ENCODE results near the gene OR4D2.
"Not testable (repeated sequence)": the region's sequence is repeated elsewhere in the genome, so short reads cannot be mapped to it uniquely, and the experiment has no call there.

Gene OR4D2

GRCh38 chr17:58166682-58167081, at the start of gene OR4D2:
OR4D2 (plus strand) TSS chr17:58166982; CDS start chr17:58169656, 2,674 bp downstream.
- DNase-seq = no peak

DNA sequence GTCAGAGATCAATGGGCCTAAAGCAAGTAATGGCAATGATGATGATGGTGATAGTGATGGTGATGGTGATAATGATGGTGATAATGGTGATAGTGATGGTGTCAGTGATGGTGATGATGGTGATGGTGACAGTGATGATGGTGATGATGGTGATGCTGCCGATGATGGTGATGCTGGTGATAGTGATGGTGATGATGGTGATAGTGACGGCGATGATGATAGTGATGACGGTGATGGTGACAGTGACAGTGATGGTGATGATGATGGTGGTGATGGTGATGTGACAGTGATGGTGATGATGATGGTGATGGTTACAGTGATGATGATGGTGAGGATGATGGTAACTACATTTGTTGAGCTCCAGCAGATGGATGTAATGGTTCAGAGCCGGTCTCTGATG, 49.4 kb upstream of the OR4D2 start:
- DNase-seq = no peak

- no peak for DNase-seq
These were observed 47.3 kb upstream of the OR4D2 start for GRCh38 chr17:58119491-58119890.

DNA sequence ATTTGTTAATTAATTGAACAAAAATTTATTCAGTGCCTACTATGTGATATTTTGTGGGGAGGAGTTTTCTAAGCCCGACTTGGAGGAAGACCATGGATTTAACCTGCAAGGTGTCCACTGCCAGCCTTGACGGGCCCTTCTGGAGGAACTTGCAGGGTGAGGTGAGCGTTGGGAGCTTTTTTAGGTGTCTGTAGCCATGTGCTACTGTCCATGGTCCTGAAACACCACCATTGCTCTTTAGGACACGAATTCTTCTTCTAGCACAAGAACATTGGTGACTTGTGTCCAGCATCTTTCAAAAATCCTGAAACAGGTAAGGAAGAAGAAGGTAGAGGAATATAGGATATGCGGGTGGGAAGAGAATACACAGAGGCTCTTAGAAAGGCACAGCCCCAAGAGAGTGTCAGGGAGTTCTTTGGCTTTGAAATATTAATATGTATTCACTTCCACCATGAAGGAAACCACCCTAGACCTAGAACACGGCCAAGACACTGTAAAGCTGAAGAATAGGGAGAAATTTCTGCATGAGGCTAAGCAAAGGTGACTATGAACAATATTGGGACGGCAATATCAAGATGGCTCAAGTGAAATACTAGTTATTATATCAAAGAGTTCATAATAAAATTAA, 46.5 kb upstream of the OR4D2 start:
- DNase-seq = no peak

DNA sequence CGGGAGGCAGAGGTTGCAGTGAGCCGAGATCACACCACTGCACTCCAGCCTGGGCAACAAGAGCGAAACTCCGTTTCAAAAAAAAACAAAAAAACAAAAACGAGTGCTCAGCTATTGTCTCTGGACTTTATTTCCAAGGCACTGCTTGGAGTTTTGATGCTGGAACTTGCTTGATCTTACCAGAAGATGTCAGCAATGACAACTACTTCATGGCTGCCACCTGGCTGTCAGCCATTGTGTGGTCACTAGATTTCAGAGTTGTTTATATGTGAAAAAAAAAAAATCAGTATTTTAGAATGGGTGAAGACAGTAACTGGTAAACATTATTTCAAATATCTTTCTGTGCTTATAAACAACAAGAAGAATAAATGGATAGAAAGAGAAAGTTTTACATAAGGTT, 44.9 kb upstream of the OR4D2 start:
- DNase-seq = no peak

- no peak for DNase-seq
These were observed 38.9 kb upstream of the OR4D2 start for GRCh38 chr17:58127846-58128245.

- not testable (repeated sequence) for DNase-seq
These were observed 34.1 kb upstream of the OR4D2 start for GRCh38 chr17:58132697-58133096.

DNA sequence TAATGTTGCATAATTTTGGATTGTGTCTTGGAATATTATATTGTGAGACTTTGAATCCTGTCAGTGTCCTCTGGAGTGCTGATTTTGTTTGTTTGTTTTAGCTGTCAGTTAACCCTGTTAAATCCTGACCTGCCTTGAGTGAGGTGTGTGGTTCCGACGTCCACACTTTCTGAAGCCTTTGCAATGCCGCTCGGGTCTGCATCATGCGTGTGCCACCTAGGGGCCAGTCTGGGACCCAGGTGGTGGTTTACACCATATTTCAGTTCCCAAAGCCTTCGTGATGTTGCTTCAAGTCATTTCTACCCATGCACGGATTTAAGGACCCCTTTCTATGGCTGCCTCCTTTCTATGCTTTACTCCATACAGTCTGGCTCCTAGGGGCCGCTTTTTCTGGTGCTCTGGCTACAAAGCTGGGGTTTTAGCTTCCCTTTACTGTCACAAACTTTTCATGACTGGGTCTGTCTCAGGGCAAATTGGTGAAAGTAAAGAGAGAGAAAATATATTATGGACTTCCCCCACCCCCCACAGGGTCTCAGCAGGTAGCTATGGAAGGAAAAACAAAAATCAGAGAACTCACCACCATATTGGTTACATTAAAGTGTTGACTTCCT, 30.0 kb upstream of the OR4D2 start:
- no peak for DNase-seq

DNA sequence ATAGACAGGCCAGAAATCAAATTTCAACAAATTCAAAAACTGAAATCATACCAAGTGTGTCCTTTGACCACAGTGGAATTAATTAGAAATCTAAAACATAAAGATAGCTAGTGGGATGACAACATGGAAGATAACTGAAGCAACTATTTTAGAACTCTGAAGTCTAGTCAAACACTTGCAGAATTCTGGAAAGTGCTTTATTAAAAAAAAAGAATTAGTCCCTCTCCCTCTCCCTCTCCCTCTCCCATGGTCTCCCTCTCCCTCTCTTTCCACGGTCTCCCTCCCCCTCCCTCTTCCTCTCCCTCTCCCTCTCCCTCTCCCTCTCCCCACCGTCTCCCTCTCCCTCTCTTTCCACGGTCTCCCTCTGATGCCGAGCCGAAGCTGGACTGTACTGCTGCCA, 25.3 kb upstream of the OR4D2 start:
- no peak for DNase-seq

GRCh38 chr17:58143335-58143734, 23.4 kb upstream of the OR4D2 start:
- not testable (repeated sequence) for DNase-seq

GRCh38 chr17:58144801-58145200, 22.0 kb upstream of the OR4D2 start:
- no peak for DNase-seq

DNA sequence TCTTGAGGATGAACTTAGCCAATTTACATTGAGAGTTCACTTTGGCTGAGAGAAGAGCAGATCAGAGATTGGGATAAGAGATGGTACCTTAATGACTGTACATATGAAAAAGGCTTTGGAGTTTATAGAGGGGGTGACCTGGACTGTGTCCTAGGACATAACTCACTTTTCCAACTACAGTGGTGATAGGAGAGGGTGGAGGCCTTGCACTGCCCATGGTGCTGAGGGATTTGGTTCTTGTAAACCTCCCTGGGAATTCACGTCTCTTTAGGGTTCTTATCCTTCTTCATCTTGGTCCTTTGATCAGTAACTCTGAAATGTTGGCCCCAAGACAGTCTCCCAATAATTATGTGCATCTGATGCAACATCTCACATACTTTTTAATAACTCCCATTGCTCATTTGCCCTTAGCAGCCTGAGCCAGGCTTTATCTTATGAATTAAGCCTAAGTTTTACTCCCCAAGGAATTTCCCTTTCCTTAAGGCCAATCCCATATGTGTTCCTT, 18.8 kb upstream of the OR4D2 start, which contains the start of gene OR4D1:
Gene OR4D1, plus strand, starts transcription at position 455 of the 505 bp plus-strand sequence. CDS start 6,770 bp downstream, outside the sequence.
- no peak for DNase-seq

GRCh38 chr17:58148609-58149008, 18.2 kb upstream of the OR4D2 start:
- DNase-seq = no peak

GRCh38 chr17:58150394-58150793, 16.4 kb upstream of the OR4D2 start:
- no peak for DNase-seq

- DNase-seq = no peak
These were observed 13.7 kb upstream of the OR4D2 start for GRCh38 chr17:58153046-58153445.

- no peak for DNase-seq
These were observed 13.1 kb upstream of the OR4D2 start for GRCh38 chr17:58153671-58154070.

DNA sequence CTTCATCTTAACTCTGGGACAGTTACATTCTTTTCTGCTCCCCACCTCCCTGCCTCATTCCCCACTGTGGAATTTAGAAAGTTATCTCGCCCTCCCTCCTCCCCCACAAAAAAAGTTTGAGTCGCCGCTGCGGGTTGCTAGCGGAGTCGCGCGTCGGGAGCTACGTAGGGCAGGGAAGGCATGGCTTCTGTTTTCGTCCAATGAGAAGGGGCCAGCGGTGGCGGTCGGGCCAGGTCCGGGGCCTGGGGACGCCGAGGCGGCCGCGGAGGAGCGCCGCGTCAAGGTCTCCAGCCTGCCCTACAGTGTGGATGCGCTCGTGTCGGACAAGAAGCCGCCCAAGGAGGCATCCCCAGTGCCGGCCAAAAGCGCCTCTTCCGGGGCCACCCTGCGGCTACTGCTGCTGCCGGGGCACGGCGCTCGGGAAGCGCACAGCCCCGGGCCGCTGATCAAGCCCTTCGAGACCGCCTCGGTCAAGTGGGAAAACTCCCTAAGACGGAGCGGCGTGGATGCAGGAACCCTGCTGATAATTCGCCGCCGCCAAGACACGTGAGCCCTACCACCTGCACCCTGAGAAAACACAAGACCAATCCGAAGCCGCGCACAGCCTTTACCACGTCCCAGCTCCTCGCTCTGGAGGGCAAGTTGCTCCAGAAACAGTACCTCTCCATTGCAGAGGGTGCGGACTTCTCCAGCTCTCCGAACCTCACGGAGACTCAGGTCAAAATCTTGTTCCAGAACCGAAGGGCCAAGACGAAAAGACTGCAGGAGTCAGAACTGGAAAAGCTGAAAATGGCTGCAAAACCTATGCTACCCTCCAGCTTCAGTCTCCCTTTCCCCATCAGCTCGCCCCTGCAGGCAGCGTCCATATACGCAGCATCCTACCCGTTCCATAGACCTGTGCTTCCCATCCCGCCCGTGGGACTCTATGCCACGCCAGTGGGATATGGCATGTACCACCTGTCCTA, 9.7 kb upstream of the OR4D2 start:
- no peak for DNase-seq

DNA sequence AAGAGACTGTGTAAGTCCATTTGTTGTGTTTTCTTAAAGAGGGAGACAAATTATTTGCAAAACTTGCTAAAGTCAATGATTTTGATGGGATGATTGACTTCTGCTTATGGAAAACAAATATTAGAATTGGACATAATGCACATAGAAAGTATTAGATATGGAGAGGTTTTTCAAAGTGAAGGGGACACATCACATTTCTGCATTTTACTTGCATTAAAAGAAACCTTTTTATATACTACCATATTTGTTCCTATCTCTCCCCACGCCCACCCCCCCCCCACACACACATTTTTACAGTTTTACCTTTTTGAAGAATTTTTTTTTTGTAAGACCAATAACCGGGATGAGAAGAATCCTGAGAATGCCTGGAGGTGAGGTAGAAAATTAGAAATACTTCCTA, 8.6 kb upstream of the OR4D2 start:
- DNase-seq = no peak

DNA sequence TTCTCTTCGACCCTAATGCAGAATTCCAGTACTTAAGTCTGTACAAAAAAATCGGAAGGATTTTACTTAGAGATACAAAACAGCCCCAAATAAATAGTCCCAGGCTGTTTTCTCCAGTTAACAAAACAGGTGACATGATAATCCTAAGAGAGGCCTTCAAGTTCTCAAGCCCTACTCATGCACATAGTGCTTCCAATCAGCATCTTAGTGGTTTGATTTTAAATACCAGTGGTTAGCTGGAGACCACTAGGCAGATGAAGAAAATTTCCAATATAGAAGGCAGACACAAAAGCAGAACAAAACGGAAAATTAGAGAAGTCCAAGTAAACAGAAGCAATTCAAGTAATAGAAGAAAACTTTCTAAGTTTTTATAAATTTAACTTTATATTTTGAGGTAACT, 5.2 kb upstream of the OR4D2 start:
- DNase-seq = no peak

- no peak for DNase-seq
These were observed 801 bp upstream of the OR4D2 start for GRCh38 chr17:58165981-58166380.

DNA sequence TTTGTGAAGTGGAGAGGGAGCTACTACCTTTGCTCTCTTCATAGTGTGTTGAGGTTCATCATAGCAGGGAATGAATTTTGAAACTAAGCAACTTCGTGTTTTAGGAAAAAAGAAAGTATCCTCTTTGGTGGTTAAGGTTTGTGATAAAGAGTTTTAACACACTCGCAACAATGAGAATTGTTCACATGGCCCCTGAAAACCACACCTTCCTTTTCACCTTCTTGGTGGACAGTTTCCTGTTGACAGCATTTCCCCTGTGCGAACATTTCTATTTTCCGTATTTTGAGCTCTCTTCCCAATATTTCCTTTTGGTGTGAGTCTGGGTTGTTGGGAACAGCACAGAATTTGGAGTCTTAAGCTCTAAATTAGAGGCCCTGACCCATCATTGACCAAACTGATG, 3.8 kb downstream of the OR4D2 start:
- no peak for DNase-seq

DNA sequence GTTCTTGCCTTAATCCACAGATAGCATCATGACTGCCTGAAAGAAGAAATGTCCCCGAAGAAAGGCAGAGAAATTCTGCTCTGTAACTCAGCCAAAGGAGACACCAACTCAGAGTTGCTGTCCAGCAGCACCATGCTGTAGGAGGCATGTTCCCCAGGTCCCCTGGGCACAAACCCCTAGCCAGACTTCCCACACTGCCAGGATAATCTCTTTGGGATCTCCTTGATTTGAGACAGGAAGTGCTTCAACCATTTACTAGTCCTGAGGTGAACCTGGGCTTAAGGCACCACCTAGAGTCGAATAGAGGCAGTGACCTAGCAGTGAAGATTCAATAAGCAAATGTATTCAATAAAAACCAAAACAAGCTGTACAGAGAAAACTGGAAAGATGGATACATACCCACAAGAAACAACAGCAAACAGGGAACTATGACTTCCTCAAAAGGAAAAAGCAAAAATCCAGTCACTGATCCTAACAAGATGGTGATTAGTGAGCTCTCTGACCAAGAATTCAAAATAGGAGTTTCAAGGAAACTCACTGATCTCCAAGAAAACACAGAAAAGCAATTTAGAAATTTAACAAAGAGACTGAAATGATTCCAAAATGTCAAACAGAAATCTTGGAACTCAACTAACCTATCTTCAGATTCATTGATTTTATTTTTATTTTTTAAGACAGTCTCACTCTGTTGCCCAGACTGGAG, 5.7 kb downstream of the OR4D2 start:
- DNase-seq = peak; percentile 54

- DNase-seq = no peak
These were observed 8.1 kb downstream of the OR4D2 start for GRCh38 chr17:58174871-58175270.

Data from NCI-H2081 treated with DMSO at 0.1 percent for 48 hours (cell line).